Endothelial cell of umbilical vein (primary cell): ENCODE measurements around the gene NT5DC4. TPM values are rescaled to one million over a fixed set of nuclear protein-coding genes. Genes with fewer than 3 reads are reported as not detected.

ENCODE experiments used
- BruUV-seq: library from RNA; stranded (reverse); fragments of 400-500 nt; replicated peaks from 2 replicates; lab custom pipeline; 2021; lab: Mats Ljungman, UMichigan
- CTCF ChIA-PET: fragments of 300-600, 350-600 bp; sonication (Branson Sonifier 250); formaldehyde crosslinking; loops from one replicate; lab custom pipeline; 2021; ENCODE audit warnings: antibody characterized with exemption, inconsistent platforms; lab: Charles Lee
- POLR2A ChIA-PET: fragments of 300-600, 350-600 bp; sonication (Branson Sonifier 250); formaldehyde crosslinking; loops from one replicate; lab custom pipeline; 2021; ENCODE audit warnings: antibody characterized with exemption, inconsistent platforms; lab: Charles Lee
- DNase-seq: peaks from one replicate; pipeline ENCODE4 v3.0.0-alpha.2; 2011; ENCODE audit warnings: low read depth, low spot score
- FAIRE-seq: peaks from 2 replicates; lab custom pipeline; 2011; peaks lifted over from hg19 to GRCh38; lab: Jason Lieb, UNC
- H2AFZ ChIP-seq: 2 replicates; pipeline ENCODE4 v1.6.0; 2012; ENCODE audit warnings: low read depth, low read length, control low read depth, inconsistent platforms
- H3K27ac ChIP-seq: 2 replicates; pipeline ENCODE4 v1.5.1; 2011; ENCODE audit warnings: low read depth, mild to moderate bottlenecking, control low read depth, low read length, moderate library complexity; ENCODE audit not compliant: insufficient read depth
- H3K27me3 ChIP-seq, 2 experiments: 2 replicates each; pipeline versions ENCODE4 v1.6.0 to v1.6.1; 2011; ENCODE audit warnings: low read length in 2 of 2, mixed read lengths in 1 of 2; ENCODE audit not compliant: control insufficient read depth in 2 of 2, insufficient read depth in 2 of 2
- H3K36me3 ChIP-seq, 2 experiments: 2 replicates in 1 of 2; 3 replicates in 1 of 2; pipeline ENCODE4 v1.5.1; 2011; ENCODE audit warnings: low read length in 2 of 2, mild to moderate bottlenecking in 1 of 2, moderate library complexity in 1 of 2; ENCODE audit not compliant: control insufficient read depth in 2 of 2, insufficient read depth in 2 of 2; ENCODE audit errors: extremely low read depth in 1 of 2
- H3K4me1 ChIP-seq: 3 replicates; pipeline ENCODE4 v1.5.1; 2011; ENCODE audit warnings: mild to moderate bottlenecking, low read length; ENCODE audit not compliant: control insufficient read depth, insufficient read depth; ENCODE audit errors: extremely low read depth
- H3K4me2 ChIP-seq: 2 replicates; pipeline ENCODE4 v1.6.1; 2011; ENCODE audit warnings: low read length, control low read depth, mixed read lengths; ENCODE audit not compliant: insufficient read depth
- H3K4me3 ChIP-seq, 3 experiments: fragments of 200-600 bp in 1 of 3; sonication (generic), shearing (Covaris generic) in 1 of 3; replicated peaks in 1 of 3; 2 replicates each; pipeline ENCODE4 v1.5.1; 2011 to 2016; ENCODE audit warnings: control low read depth in 3 of 3, low read length in 3 of 3, mild to moderate bottlenecking in 2 of 3, inconsistent platforms in 1 of 3, low read depth in 1 of 3, moderate library complexity in 1 of 3; ENCODE audit not compliant: insufficient read depth in 1 of 3
- H3K79me2 ChIP-seq: 2 replicates; pipeline ENCODE4 v1.6.0; 2012; ENCODE audit warnings: low read length, inconsistent platforms; ENCODE audit not compliant: control insufficient read depth, insufficient read depth
- H3K9ac ChIP-seq: replicated peaks from 2 replicates; pipeline ENCODE3; 2011; ENCODE audit warnings: low read length, control low read depth; ENCODE audit not compliant: insufficient read depth; ENCODE audit errors: extremely low read depth
- H3K9me1 ChIP-seq: replicated peaks from 3 replicates; pipeline ENCODE4 v1.6.0; 2011; ENCODE audit warnings: mild to moderate bottlenecking, low read length; ENCODE audit not compliant: control insufficient read depth, insufficient read depth; ENCODE audit errors: extremely low read depth
- H3K9me3 ChIP-seq: replicated peaks from 2 replicates; pipeline ENCODE4 v1.5.1; 2012; ENCODE audit warnings: low read length, inconsistent platforms; ENCODE audit not compliant: control insufficient read depth, insufficient read depth
- H4K20me1 ChIP-seq: replicated peaks from 2 replicates; pipeline ENCODE3; 2011; ENCODE audit warnings: mild to moderate bottlenecking, low read length; ENCODE audit not compliant: control insufficient read depth, insufficient read depth; ENCODE audit errors: extremely low read depth
- CTCF ChIP-seq, 2 donors: IDR thresholded peaks; 1 replicate in 1 of 2; 2 replicates in 1 of 2; pipeline ENCODE4 v1.5.1; 2011; ENCODE audit warnings: low read length in 2 of 2, mild to moderate bottlenecking in 2 of 2, moderate library complexity in 2 of 2, control low read depth in 1 of 2, inconsistent platforms in 1 of 2, low read depth in 1 of 2; ENCODE audit not compliant: insufficient read depth in 1 of 2; ENCODE audit errors: extremely low read depth in 1 of 2
- EZH2 ChIP-seq: IDR thresholded peaks from 2 replicates; pipeline ENCODE4 v1.6.1; 2012; ENCODE audit warnings: borderline replicate concordance, low read depth, mild to moderate bottlenecking, moderate library complexity, low read length, inconsistent platforms; ENCODE audit not compliant: severe bottlenecking
- FOS ChIP-seq: IDR thresholded peaks from 2 replicates; pipeline ENCODE4 v1.6.1; 2011; ENCODE audit warnings: mild to moderate bottlenecking, low read length, moderate library complexity, borderline replicate concordance; ENCODE audit not compliant: insufficient read depth
- GATA2 ChIP-seq: IDR thresholded peaks from 2 replicates; pipeline ENCODE4 v1.7.0; 2011; ENCODE audit warnings: low read depth, mild to moderate bottlenecking, moderate library complexity, mixed read lengths, low read length; ENCODE audit not compliant: insufficient read length, insufficient read depth
- JUN ChIP-seq: IDR thresholded peaks from 2 replicates; pipeline ENCODE4 v1.6.1; 2011; ENCODE audit warnings: borderline replicate concordance, low read depth; ENCODE audit not compliant: insufficient read length, insufficient read depth
- MAX ChIP-seq: IDR thresholded peaks from 2 replicates; pipeline ENCODE4 v1.6.1; 2011; ENCODE audit not compliant: insufficient read depth, insufficient read length
- MYC ChIP-seq: IDR thresholded peaks from one replicate; pipeline ENCODE4 v1.6.1; 2011; ENCODE audit warnings: mild to moderate bottlenecking, low read depth, low read length
- POLR2A ChIP-seq: IDR thresholded peaks from 2 replicates; pipeline ENCODE4 v1.6.1; 2012; ENCODE audit warnings: low read depth, mild to moderate bottlenecking, control low read depth, low read length
- POLR2AphosphoS5 ChIP-seq: IDR thresholded peaks from 2 replicates; pipeline ENCODE4 v1.6.1; 2012; ENCODE audit warnings: low read depth, mild to moderate bottlenecking, control low read depth, low read length, moderate library complexity; ENCODE audit not compliant: insufficient read depth
- dilution Hi-C: fragments of 300-500 bp; cut with MboI; formaldehyde crosslinking; loops from one replicate; pipeline ENCODE4 v1.15.0; 2019; ENCODE audit warnings: low sequenced_read_pairs; ENCODE audit not compliant: extremely low pct_ligation_motif_present
- intact Hi-C: fragments of 100-400 bp; cut with micrococcal nuclease; formaldehyde crosslinking; loops from one replicate; pipeline ENCODE4 v1.10.0; 2022
- polyA plus RNA-seq, 4 experiments: library from polyadenylated mRNA; depleted of rRNA in 3 of 4; stranded (reverse) in 3 of 4; unstranded in 1 of 4; fragments of >200 nt; gene quantifications; 2 replicates each; pipeline versions ENCODE4 v1.2.1 to v1.2.3, GENCODE V29; 2011 to 2012; ENCODE audit warnings: missing spikeins in 1 of 4
- total RNA-seq: library from RNA; stranded (reverse); gene quantifications from 2 replicates; pipeline ENCODE4 v1.2.3, GENCODE V29; 2021

The NT5DC4 gene
- total and polyA plus RNA-seq, 2 donors (not counting 3 experiments of a cell fraction or from before 2014, with no cell fraction given): not detected

GRCh38 chr2:112703684-112704083 is 17.1 kb upstream of the NT5DC4 start:
- no peak overlapping the region for H2AFZ ChIP-seq
- H3K4me2 ChIP-seq: no peak overlapping the region
- DNase-seq (no peak), FAIRE-seq (no peak)
- H4K20me1 ChIP-seq: no peaks in the 10 kb centered on the region
- no peak for TF ChIP-seq MAX
- no peak for TF ChIP-seq POLR2AphosphoS5
- TF ChIP-seq POLR2A: no peak
- TF ChIP-seq EZH2: no peak
- TF ChIP-seq GATA2: no peak
- TF ChIP-seq MYC: no peak
- no peak for TF ChIP-seq JUN
- TF ChIP-seq FOS: no peak
- no peak for TF ChIP-seq CTCF (IDR thresholded peaks at IDR 0.05; ENCODE audit: extremely low read depth in 1 of 2, insufficient read depth in 1 of 2, low read depth in 1 of 2, low read length in 2 of 2)
- CTCF ChIA-PET: no interaction called here
- dilution Hi-C loops (no loop called here), intact Hi-C loops (no loop called here)
- H3K4me3 ChIP-seq: no peak overlapping the region
- no peaks in the 10 kb centered on the region for H3K9me3 ChIP-seq
- no peak overlapping the region for H3K27ac ChIP-seq
- no peaks in the 10 kb centered on the region for H3K36me3 ChIP-seq
- POLR2A ChIA-PET: no interaction called here
- peaks cover 0 to 2% of the 10 kb centered on the region in 2 experiments for H3K27me3 ChIP-seq
- H3K9me1 ChIP-seq: no peaks in the 10 kb centered on the region
- H3K9ac ChIP-seq: no peak overlapping the region
- H3K4me1 ChIP-seq: peaks cover 6% of the 10 kb centered on the region
- H3K79me2 ChIP-seq: no peaks in the 10 kb centered on the region
- BruUV-seq: no TSS peak
